ENCODE data around the gene POLR1G. TPM values are rescaled to one million over a fixed set of nuclear protein-coding genes. Genes with fewer than 3 reads are reported as not detected.
A peak's percentile ranks its signal among the peaks of the same experiment; 100 is the strongest.

POLR1G gene
- total RNA-seq (2.7 and 3.3 TPM in 2 replicates), polyA plus RNA-seq (2.4 and 2.5 TPM in 2 replicates)

DNA sequence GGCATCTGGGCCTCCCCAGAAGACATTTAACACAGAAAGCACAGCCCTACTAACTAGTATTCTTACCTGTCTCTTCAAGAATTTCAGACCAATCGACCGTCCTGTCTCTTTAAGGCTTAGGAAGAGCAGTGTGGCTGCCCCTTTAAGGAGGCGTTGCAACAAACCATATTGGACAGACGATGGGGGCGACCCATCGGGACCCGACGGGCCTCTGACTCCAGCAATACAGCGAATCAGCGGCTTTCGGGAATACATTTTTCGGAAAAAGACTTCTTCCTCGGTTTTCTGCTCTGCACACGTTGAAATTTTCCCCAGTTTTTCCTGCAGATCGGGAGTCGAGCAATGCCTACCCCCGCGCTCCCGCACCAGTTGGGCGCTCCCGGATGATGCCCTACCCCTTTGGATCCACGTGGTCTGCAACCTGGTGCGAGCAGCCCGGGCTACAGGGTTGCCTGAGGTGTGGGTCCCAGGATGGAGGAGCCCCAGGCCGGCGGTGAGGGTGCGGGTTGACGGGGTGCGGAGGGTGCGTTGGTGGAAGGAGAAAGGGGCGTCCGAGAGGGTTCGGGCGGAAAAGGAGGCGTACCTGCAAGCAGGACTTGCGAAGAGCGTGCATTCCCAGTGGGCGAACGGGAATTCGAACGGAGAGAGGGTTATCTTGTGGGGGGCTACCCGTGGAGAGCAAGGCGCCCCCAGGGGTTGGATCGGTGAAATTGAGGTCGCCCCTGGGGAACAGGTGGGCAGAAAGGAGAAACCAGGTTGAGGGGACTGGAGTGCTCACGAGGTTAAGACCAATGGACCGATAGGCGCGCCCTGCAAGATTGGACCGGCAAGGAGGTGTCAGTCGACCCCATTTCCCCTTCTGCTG is at the start of gene POLR1G:
POLR1G (plus strand) TSS at position 419 of the 865 bp plus-strand sequence; CDS start at position 472, 53 bp downstream.
- H3K9me3 ChIP-seq (ENCODE audit: low read depth): no peaks in the 10 kb centered on the region
- TF ChIP-seq EZH2 (IDR thresholded peaks at IDR 0.05; ENCODE audit: borderline replicate concordance): no peak
- TF ChIP-seq, protein P1, sequence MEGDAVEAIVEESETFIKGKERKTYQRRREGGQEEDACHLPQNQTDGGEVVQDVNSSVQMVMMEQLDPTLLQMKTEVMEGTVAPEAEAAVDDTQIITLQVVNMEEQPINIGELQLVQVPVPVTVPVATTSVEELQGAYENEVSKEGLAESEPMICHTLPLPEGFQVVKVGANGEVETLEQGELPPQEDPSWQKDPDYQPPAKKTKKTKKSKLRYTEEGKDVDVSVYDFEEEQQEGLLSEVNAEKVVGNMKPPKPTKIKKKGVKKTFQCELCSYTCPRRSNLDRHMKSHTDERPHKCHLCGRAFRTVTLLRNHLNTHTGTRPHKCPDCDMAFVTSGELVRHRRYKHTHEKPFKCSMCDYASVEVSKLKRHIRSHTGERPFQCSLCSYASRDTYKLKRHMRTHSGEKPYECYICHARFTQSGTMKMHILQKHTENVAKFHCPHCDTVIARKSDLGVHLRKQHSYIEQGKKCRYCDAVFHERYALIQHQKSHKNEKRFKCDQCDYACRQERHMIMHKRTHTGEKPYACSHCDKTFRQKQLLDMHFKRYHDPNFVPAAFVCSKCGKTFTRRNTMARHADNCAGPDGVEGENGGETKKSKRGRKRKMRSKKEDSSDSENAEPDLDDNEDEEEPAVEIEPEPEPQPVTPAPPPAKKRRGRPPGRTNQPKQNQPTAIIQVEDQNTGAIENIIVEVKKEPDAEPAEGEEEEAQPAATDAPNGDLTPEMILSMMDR (IDR thresholded peaks at IDR 0.05; ENCODE audit: poor library complexity): no peak
- no peak for TF ChIP-seq EZH2phosphoT487 (IDR thresholded peaks at IDR 0.05; ENCODE audit: low read depth, severe bottlenecking, unreplicated experiment)
- peaks cover 6% of the 10 kb centered on the region for H3K4me1 ChIP-seq (ENCODE audit: insufficient read depth)
- H3K36me3 ChIP-seq (replicated peaks; ENCODE audit: insufficient read depth, low read depth): no peaks in the 10 kb centered on the region
- WGBS (ENCODE audit: low lambda C conversion rate, missing lambda C conversion rate): 1% methylated on average over 51 of the region's 51 CpGs
- H3K27ac ChIP-seq: peak within 1 kb of the TSS; percentile 92
- H3K4me2 ChIP-seq: peak within 1 kb of the TSS; percentile 95
- DNase-seq (ENCODE audit: low spot score): peak; percentile 86
- no peaks in the 10 kb centered on the region for H4K20me1 ChIP-seq (ENCODE audit: insufficient read depth, poor library complexity, severe bottlenecking)
- H3K4me3 ChIP-seq: peak within 1 kb of the TSS; percentile 68
- H3K9me2 ChIP-seq (replicated peaks; ENCODE audit: insufficient read depth): no peaks in the 10 kb centered on the region
- peaks cover 23% of the 10 kb centered on the region for H3K27me3 ChIP-seq
- peak within 1 kb of the TSS; percentile 90 for H2AFZ ChIP-seq
- H3K79me2 ChIP-seq: peaks cover 27% of the 10 kb centered on the region

DNA sequence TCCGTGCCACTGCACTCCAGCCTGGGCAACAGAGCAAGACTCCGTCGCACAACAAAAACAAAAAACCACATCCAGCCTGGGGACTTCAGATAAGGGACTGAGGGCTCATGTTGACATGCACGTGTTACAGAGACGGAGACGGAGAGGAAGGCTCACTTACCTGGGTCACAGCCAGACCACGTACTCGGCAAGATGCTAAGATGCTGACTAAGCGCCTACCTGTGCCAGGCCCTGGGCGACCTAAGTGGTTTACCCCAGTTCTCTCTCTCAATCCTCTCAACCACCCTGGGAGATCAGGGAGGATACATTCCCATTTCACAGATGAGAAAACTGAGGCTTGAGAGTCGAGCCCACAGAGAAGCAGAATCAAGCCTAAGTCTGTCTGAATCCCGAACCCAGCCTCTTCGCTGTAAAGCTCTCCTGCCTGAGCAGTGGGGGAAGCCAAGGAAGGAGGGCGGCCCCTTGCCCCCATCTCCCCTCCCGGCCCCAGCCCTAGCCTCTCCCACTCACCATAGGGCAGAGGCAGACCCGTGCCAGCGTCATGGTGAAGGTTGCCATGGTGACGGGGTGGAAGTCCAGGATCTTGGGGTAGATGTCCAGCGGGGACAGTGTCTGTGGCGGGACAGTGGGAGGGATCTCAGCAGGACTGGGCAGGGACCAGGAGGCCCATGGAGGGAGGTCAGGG is 49.5 kb upstream of the POLR1G start:
- Histone ChIP-seq H3K36me3 (replicated peaks; ENCODE audit: insufficient read depth, low read depth) (no peaks in the 10 kb centered on the region), H3K9me3 (ENCODE audit: low read depth) (no peaks in the 10 kb centered on the region), H4K20me1 (ENCODE audit: insufficient read depth, poor library complexity, severe bottlenecking) (no peaks in the 10 kb centered on the region), H3K9me2 (replicated peaks; ENCODE audit: insufficient read depth) (no peaks in the 10 kb centered on the region), H3K4me1 (ENCODE audit: insufficient read depth) (no peaks in the 10 kb centered on the region), H3K4me2 (no peak overlapping the region), H3K27ac (no peak overlapping the region), H3K79me2 (no peaks in the 10 kb centered on the region), H3K4me3 (no peak overlapping the region), H2AFZ (no peak overlapping the region), H3K27me3 (no peaks in the 10 kb centered on the region)
- TF ChIP-seq, protein P1 (IDR thresholded peaks at IDR 0.05; ENCODE audit: poor library complexity): no peak
- TF ChIP-seq EZH2 (IDR thresholded peaks at IDR 0.05; ENCODE audit: borderline replicate concordance) (no peak), EZH2phosphoT487 (IDR thresholded peaks at IDR 0.05; ENCODE audit: low read depth, severe bottlenecking, unreplicated experiment) (no peak)
- no peak for DNase-seq (ENCODE audit: low spot score)
- 93% methylated on average over 20 of the region's 20 CpGs for WGBS (ENCODE audit: low lambda C conversion rate, missing lambda C conversion rate)

DNA sequence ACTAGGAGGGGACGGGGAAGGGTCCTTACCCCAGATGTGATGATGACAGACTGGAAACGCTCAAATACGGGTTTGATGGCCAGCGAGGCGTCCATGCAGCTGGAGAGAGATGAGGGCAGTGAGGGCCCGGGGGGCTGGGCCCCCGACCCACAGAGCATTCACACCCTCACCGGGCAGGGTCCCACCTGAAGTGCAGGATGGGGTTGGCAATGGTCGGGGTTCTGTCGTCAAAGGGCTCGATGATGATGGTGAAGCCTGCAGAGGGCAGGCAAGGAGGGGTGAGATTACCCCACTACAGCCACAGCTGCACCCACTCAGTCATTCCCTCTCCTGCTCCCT is 49.0 kb upstream of the POLR1G start:
- Histone ChIP-seq H3K27ac (no peak overlapping the region), H3K79me2 (no peaks in the 10 kb centered on the region), H3K9me2 (replicated peaks; ENCODE audit: insufficient read depth) (no peaks in the 10 kb centered on the region), H4K20me1 (ENCODE audit: insufficient read depth, poor library complexity, severe bottlenecking) (no peaks in the 10 kb centered on the region), H3K27me3 (no peaks in the 10 kb centered on the region), H3K4me2 (no peak overlapping the region), H2AFZ (no peak overlapping the region), H3K4me3 (no peak overlapping the region), H3K36me3 (replicated peaks; ENCODE audit: insufficient read depth, low read depth) (no peaks in the 10 kb centered on the region), H3K9me3 (ENCODE audit: low read depth) (no peaks in the 10 kb centered on the region), H3K4me1 (ENCODE audit: insufficient read depth) (no peaks in the 10 kb centered on the region)
- no peak for TF ChIP-seq EZH2 (IDR thresholded peaks at IDR 0.05; ENCODE audit: borderline replicate concordance)
- TF ChIP-seq, protein P1 (IDR thresholded peaks at IDR 0.05; ENCODE audit: poor library complexity): no peak
- TF ChIP-seq EZH2phosphoT487 (IDR thresholded peaks at IDR 0.05; ENCODE audit: low read depth, severe bottlenecking, unreplicated experiment): no peak
- no peak for DNase-seq (ENCODE audit: low spot score)
- WGBS (ENCODE audit: low lambda C conversion rate, missing lambda C conversion rate): 99% methylated on average over 11 of the region's 11 CpGs
